Coronary artery (tissue), 2 donors: ENCODE measurements around the gene ATP6V0A4.
A peak's percentile ranks its signal among the peaks of the same experiment; 100 is the strongest.
"Not testable (repeated sequence)": the region's sequence is repeated elsewhere in the genome, so short reads cannot be mapped to it uniquely, and the experiment has no call there.

ENCODE experiments used
- DNase-seq: peaks from one replicate; pipeline ENCODE4 v3.0.0-alpha.2; 2017; ENCODE audit warnings: low spot score
- H3K27ac ChIP-seq, 2 donors: fragments of 200-600 bp; sonication (generic); one replicate each; pipeline ENCODE4 v1.5.1; 2016 to 2019
- H3K4me3 ChIP-seq: fragments of 200-600 bp; sonication (generic); 2 replicates; pipeline ENCODE4 v1.5.1; 2016; ENCODE audit warnings: mild to moderate bottlenecking, moderate library complexity
- CTCF ChIP-seq: fragments of 200-600 bp; sonication (generic); IDR thresholded peaks from one replicate; pipeline ENCODE4 v1.5.1; 2019; ENCODE audit warnings: antibody characterized with exemption

Gene ATP6V0A4

DNA sequence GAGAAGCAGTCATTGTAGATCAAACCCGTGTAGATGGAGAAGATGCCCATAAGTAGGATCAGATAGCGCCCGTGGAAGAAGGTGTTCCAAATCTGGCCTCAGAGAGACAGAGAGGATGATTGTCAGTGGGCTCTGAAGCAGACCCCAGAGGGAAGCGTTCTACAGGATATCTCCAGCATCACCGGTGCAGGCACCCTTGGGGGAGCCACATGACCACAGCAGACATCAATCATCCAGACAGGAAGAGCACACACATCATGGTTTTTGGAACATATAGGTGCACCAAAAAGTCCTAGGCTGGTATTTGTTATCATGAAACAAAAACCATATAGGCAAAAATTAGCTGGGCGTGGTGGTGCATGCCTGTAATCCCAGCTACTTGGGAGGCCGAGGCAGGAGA is 52.8 kb downstream of the ATP6V0A4 start:
- no peak overlapping the region for H3K27ac ChIP-seq
- no peak overlapping the region for H3K4me3 ChIP-seq
- DNase-seq = no peak
- no peak for TF ChIP-seq CTCF

- Histone ChIP-seq H3K27ac (no peak overlapping the region), H3K4me3 (no peak overlapping the region)
- no peak for DNase-seq
- TF ChIP-seq CTCF = no peak
Measured at GRCh38 chr7:138741453-138741735, 56.6 kb downstream of the ATP6V0A4 start.

DNA sequence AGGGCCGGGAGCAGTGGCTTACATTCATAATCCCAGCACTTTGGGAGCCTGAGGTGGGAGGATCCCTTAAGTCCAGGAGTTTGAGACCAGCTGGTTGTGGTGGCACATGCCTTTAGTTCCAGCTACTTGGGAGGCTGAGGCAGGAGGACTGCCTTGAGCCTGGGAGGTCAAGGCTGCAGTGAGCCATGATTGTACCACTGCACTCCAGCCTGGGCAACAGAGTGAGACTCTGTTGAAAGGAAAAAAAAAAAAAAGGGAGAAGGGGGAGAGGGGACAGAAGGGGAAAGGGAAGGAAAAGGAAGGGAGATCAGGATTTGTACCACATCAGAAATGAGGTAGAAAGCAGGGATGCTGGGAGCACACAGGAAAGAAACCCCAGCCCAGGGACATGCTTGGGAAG is 58.1 kb downstream of the ATP6V0A4 start:
- no peak for TF ChIP-seq CTCF
- no peak for DNase-seq
- Histone ChIP-seq H3K4me3 (no peak overlapping the region), H3K27ac (no peak overlapping the region)

DNA sequence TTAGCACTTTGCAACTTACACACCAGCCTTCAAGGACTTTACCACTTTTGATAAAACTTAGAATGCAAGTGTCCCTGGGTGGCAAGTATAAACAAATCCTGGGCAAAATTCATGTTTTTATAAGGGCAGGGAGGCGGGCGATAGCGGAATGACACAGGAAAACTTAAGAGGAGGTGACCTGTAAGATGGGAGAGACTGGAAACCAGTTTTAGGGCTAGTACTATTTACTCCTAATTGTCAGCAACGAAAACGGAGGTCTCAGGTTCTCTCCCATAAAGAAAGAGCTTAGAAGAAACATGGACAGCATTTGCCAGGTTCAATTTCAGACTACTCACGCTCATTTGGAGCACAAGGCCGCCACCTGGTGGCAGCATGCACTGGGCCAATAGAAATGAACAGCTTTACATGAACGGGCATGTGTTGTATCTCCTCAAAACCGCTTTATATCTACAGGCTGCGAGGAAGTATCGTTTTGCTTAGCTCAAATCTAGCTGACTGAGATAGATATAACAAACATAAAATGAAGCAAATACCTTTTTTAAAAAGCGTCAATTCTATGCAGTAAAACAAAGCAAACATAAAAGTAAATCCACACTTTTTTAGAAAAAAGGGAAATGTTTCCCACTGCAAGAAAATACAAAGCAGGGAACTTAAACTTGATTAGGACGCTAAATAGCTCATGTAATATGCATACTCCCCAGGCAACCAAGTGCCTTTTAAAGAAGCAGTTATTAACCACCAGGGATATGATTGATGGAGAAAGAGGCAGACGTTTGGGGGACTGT is 59.3 kb downstream of the ATP6V0A4 start:
- H3K4me3 ChIP-seq = no peak overlapping the region
- no peak for DNase-seq
- H3K27ac ChIP-seq = no peak overlapping the region
- TF ChIP-seq CTCF = peak; percentile 59

GRCh38 chr7:138738114-138738513 is 59.9 kb downstream of the ATP6V0A4 start:
- no peak for TF ChIP-seq CTCF
- H3K4me3 ChIP-seq = no peak overlapping the region
- DNase-seq = no peak
- no peak overlapping the region for H3K27ac ChIP-seq

DNA sequence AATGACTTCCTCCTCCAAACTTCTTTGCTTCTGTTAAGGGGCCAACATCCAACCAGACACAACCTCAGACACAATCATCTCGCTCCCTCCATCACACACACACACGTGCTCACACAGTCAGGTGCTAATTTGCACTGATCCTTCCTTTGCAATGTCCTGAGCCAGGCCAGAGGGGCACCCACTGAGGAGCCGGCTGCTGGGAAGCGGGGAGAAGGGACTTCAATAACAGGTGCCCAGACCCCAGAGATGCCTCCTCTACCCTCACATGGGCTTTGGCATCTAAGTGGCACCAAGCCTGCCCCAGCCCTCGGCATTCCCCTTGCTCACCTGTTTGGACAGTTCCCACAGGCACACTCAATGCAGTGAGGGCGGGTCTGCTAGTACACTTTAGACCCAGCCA is 62.6 kb downstream of the ATP6V0A4 start:
- no peak overlapping the region for H3K4me3 ChIP-seq
- TF ChIP-seq CTCF = no peak
- H3K27ac ChIP-seq = no peak overlapping the region
- no peak for DNase-seq

GRCh38 chr7:138731733-138732132 is 66.3 kb downstream of the ATP6V0A4 start:
- H3K4me3 ChIP-seq, H3K27ac ChIP-seq, DNase-seq: not testable (repeated sequence)

- Histone ChIP-seq H3K4me3 (no peak overlapping the region), H3K27ac (no peak overlapping the region)
- TF ChIP-seq CTCF = no peak
- no peak for DNase-seq
Measured at GRCh38 chr7:138729444-138729843, 68.6 kb downstream of the ATP6V0A4 start.
